ENCODE measurements around the gene AGAP5. TPM values are rescaled to one million over a fixed set of nuclear protein-coding genes. Genes with fewer than 3 reads are reported as not detected.
A peak's percentile ranks its signal among the peaks of the same experiment; 100 is the strongest.

Gene AGAP5
- total and polyA plus RNA-seq, 2 of the 13 experiments (the other 11 are each of a cell fraction or from before 2014, with no cell fraction given) = 5.3 to 7.9 TPM

DNA sequence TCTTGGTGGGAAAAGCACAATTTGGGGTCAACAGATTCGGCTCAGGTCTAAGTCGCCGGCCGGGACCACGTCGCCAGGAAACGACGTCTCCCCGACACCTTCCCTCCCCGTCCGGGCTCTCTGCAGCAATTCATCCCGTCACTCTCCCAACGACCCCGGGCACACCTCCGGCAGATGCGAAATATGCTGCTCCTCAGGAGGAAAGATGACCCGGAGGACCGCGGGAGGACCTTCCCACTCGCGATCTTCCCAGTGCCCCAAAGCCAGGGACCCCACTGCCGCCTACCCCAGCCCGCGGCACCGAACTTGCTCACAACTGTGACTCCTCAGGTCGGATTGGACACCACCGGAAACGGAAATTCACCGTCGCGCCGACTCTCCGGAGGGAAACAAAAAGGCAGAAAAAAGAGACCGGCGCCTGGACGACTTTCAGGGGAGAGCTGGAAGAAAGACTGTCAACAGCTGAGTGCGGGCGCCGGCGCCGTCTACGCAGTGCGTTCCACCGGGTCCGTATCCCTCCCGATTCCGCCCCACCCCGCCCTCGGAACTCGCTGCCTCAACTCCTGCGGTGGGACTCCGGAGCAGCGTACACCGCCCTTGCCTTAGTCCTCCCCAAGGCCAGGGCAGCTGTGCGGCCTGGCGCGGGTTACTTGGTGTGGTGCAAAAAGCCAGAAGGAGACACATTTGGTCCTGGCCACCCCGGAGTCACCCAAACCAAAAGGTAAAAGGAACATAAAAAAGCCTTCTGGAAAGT, 32.4 kb upstream of the AGAP5 start (continued):
- TF ChIP-seq, protein P1, sequence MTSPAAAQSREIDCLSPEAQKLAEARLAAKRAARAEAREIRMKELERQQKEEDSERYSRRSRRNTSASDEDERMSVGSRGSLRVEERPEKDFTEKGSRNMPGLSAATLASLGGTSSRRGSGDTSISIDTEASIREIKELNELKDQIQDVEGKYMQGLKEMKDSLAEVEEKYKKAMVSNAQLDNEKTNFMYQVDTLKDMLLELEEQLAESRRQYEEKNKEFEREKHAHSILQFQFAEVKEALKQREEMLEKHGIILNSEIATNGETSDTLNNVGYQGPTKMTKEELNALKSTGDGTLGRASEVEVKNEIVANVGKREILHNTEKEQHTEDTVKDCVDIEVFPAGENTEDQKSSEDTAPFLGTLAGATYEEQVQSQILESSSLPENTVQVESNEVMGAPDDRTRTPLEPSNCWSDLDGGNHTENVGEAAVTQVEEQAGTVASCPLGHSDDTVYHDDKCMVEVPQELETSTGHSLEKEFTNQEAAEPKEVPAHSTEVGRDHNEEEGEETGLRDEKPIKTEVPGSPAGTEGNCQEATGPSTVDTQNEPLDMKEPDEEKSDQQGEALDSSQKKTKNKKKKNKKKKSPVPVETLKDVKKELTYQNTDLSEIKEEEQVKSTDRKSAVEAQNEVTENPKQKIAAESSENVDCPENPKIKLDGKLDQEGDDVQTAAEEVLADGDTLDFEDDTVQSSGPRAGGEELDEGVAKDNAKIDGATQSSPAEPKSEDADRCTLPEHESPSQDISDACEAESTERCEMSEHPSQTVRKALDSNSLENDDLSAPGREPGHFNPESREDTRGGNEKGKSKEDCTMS (CRISPR knock-in tag; conservative IDR thresholded peaks at IDR 0.05) = no peak
- TF ChIP-seq ZKSCAN8 (CRISPR knock-in tag; IDR thresholded peaks at IDR 0.05; ENCODE audit: borderline replicate concordance) (peak; percentile 66; the same call in 1 of the 2 replicates), BCLAF1 (IDR thresholded peaks at IDR 0.05) (no peak), CHD2 (IDR thresholded peaks at IDR 0.05; ENCODE audit: low read depth, low read length) (0 out of 2 replicates have a peak, but pooled peaks have one; percentile 30), ZNF7 (CRISPR knock-in tag; IDR thresholded peaks at IDR 0.05) (no peak), ZNF18 (CRISPR knock-in tag; IDR thresholded peaks at IDR 0.05; ENCODE audit: insufficient replicate concordance) (peak; percentile 82), SIN3A (IDR thresholded peaks at IDR 0.05; ENCODE audit: borderline replicate concordance, low read depth, low read length) (peak; percentile 93; the same call in 1 of the 2 replicates), DRAP1 (CRISPR knock-in tag; IDR thresholded peaks at IDR 0.05) (peak; percentile 55; the same call in 1 of the 2 replicates), ZNF331 (CRISPR knock-in tag; IDR thresholded peaks at IDR 0.05) (peak; percentile 69), ZNF75D (CRISPR knock-in tag; IDR thresholded peaks at IDR 0.05; ENCODE audit: borderline replicate concordance) (peak; percentile 75; the same call in 1 of the 2 replicates), ZSCAN25 (CRISPR knock-in tag; IDR thresholded peaks at IDR 0.05) (peak; percentile 56; the same call in 1 of the 2 replicates)
- TF ChIP-seq, protein P2, sequence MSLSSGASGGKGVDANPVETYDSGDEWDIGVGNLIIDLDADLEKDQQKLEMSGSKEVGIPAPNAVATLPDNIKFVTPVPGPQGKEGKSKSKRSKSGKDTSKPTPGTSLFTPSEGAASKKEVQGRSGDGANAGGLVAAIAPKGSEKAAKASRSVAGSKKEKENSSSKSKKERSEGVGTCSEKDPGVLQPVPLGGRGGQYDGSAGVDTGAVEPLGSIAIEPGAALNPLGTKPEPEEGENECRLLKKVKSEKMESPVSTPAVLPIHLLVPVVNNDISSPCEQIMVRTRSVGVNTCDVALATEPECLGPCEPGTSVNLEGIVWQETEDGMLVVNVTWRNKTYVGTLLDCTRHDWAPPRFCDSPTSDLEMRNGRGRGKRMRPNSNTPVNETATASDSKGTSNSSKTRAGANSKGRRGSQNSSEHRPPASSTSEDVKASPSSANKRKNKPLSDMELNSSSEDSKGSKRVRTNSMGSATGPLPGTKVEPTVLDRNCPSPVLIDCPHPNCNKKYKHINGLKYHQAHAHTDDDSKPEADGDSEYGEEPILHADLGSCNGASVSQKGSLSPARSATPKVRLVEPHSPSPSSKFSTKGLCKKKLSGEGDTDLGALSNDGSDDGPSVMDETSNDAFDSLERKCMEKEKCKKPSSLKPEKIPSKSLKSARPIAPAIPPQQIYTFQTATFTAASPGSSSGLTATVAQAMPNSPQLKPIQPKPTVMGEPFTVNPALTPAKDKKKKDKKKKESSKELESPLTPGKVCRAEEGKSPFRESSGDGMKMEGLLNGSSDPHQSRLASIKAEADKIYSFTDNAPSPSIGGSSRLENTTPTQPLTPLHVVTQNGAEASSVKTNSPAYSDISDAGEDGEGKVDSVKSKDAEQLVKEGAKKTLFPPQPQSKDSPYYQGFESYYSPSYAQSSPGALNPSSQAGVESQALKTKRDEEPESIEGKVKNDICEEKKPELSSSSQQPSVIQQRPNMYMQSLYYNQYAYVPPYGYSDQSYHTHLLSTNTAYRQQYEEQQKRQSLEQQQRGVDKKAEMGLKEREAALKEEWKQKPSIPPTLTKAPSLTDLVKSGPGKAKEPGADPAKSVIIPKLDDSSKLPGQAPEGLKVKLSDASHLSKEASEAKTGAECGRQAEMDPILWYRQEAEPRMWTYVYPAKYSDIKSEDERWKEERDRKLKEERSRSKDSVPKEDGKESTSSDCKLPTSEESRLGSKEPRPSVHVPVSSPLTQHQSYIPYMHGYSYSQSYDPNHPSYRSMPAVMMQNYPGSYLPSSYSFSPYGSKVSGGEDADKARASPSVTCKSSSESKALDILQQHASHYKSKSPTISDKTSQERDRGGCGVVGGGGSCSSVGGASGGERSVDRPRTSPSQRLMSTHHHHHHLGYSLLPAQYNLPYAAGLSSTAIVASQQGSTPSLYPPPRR (CRISPR knock-in tag; IDR thresholded peaks at IDR 0.05; ENCODE audit: borderline replicate concordance) = peak; percentile 42; the same call in 1 of the 2 replicates
- TF ChIP-seq, protein P3, sequence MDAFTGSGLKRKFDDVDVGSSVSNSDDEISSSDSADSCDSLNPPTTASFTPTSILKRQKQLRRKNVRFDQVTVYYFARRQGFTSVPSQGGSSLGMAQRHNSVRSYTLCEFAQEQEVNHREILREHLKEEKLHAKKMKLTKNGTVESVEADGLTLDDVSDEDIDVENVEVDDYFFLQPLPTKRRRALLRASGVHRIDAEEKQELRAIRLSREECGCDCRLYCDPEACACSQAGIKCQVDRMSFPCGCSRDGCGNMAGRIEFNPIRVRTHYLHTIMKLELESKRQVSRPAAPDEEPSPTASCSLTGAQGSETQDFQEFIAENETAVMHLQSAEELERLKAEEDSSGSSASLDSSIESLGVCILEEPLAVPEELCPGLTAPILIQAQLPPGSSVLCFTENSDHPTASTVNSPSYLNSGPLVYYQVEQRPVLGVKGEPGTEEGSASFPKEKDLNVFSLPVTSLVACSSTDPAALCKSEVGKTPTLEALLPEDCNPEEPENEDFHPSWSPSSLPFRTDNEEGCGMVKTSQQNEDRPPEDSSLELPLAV (CRISPR knock-in tag; conservative IDR thresholded peaks at IDR 0.05; ENCODE audit: low read depth) = no peak

Measured in HepG2 (cell line).